ENCODE results near the gene GLE1.

- no peak for TF ChIP-seq POLR2A (IDR thresholded peaks at IDR 0.05; ENCODE audit: low read length)
- TF ChIP-seq GATA1 (IDR thresholded peaks at IDR 0.05; ENCODE audit: low read depth, low read length), result no peak
These were observed 48.4 kb downstream of the GLE1 start for GRCh38 chr9:128552744-128553440.
